ENCODE results near the gene LDLRAD3.

The LDLRAD3 gene

GRCh38 chr11:36057379-36058042 is 113.6 kb downstream of the LDLRAD3 start (continued):
- TF ChIP-seq POU6F1 (CRISPR knock-in tag; IDR thresholded peaks at IDR 0.05; ENCODE audit: borderline replicate concordance, low read depth) (no peak), ARNTL (CRISPR knock-in tag; IDR thresholded peaks at IDR 0.05; ENCODE audit: borderline replicate concordance, low read depth) (no peak), ZNF70 (CRISPR knock-in tag; IDR thresholded peaks at IDR 0.05) (no peak), TCF4 (CRISPR knock-in tag; IDR thresholded peaks at IDR 0.05; ENCODE audit: borderline replicate concordance) (no peak), CREB5 (CRISPR knock-in tag; IDR thresholded peaks at IDR 0.05; ENCODE audit: low read depth) (no peak)

- TF ChIP-seq CSRNP3 (CRISPR knock-in tag; IDR thresholded peaks at IDR 0.05) = no peak
- no peak for ATAC-seq
Measured at GRCh38 chr11:36059660-36060059, 115.8 kb downstream of the LDLRAD3 start.

GRCh38 chr11:36060926-36061325 is 117.1 kb downstream of the LDLRAD3 start:
- no peak for ATAC-seq
- TF ChIP-seq ZFP3 (CRISPR knock-in tag; IDR thresholded peaks at IDR 0.05) (no peak), BACH2 (CRISPR knock-in tag; IDR thresholded peaks at IDR 0.05; ENCODE audit: borderline replicate concordance) (no peak), POU6F1 (CRISPR knock-in tag; IDR thresholded peaks at IDR 0.05; ENCODE audit: borderline replicate concordance, low read depth) (no peak)

GRCh38 chr11:36061471-36061870 is 117.6 kb downstream of the LDLRAD3 start:
- ATAC-seq = no peak
- no peak for TF ChIP-seq PPARA (CRISPR knock-in tag; IDR thresholded peaks at IDR 0.05; ENCODE audit: borderline replicate concordance)
- no peak for TF ChIP-seq ISL1 (CRISPR knock-in tag; IDR thresholded peaks at IDR 0.05)
- no peak for TF ChIP-seq ZC3H10 (CRISPR knock-in tag; IDR thresholded peaks at IDR 0.05)
- TF ChIP-seq CSRNP3 (CRISPR knock-in tag; IDR thresholded peaks at IDR 0.05) = no peak
- no peak for TF ChIP-seq ZNF70 (CRISPR knock-in tag; IDR thresholded peaks at IDR 0.05)
- TF ChIP-seq PATZ1 (CRISPR knock-in tag; IDR thresholded peaks at IDR 0.05; ENCODE audit: borderline replicate concordance) = no peak
- no peak for TF ChIP-seq TSHZ2 (CRISPR knock-in tag; IDR thresholded peaks at IDR 0.05)
- no peak for TF ChIP-seq OSR1 (CRISPR knock-in tag; IDR thresholded peaks at IDR 0.05)
- TF ChIP-seq TCF4 (CRISPR knock-in tag; IDR thresholded peaks at IDR 0.05; ENCODE audit: borderline replicate concordance) = no peak
- TF ChIP-seq ARNTL (CRISPR knock-in tag; IDR thresholded peaks at IDR 0.05; ENCODE audit: borderline replicate concordance, low read depth) = no peak
- TF ChIP-seq BACH2 (CRISPR knock-in tag; IDR thresholded peaks at IDR 0.05; ENCODE audit: borderline replicate concordance) = no peak
- TF ChIP-seq GLIS3 (CRISPR knock-in tag; IDR thresholded peaks at IDR 0.05) = no peak
- no peak for TF ChIP-seq ZFP3 (CRISPR knock-in tag; IDR thresholded peaks at IDR 0.05)
- TF ChIP-seq RARB (CRISPR knock-in tag; IDR thresholded peaks at IDR 0.05) = no peak

Measured in SK-N-SH treated with all-trans-retinoic acid at 6 μM for 48 hours (cell line).